ENCODE results near the gene GSE1.

DNA sequence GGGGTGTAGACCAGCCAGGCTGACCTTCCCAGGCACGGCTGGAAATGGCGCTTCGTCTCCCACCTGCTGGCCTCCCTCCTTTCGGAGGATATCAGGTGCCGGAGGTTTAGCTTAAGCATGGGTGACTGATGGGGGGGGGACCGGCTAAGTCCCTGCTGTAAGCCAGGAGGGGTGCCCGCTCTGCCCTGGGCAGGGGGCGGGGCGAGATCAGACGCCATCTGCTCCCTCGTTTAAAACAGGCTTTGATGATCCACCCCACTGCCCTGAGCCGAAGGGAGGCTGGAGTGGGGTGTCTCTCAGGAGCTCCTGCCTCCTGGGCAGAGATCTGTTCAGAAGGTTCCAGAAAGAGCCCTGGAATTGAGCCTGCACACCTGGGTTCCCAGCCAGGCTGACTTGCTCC is 111.8 kb downstream of the GSE1 start:
- TF ChIP-seq, protein P1, sequence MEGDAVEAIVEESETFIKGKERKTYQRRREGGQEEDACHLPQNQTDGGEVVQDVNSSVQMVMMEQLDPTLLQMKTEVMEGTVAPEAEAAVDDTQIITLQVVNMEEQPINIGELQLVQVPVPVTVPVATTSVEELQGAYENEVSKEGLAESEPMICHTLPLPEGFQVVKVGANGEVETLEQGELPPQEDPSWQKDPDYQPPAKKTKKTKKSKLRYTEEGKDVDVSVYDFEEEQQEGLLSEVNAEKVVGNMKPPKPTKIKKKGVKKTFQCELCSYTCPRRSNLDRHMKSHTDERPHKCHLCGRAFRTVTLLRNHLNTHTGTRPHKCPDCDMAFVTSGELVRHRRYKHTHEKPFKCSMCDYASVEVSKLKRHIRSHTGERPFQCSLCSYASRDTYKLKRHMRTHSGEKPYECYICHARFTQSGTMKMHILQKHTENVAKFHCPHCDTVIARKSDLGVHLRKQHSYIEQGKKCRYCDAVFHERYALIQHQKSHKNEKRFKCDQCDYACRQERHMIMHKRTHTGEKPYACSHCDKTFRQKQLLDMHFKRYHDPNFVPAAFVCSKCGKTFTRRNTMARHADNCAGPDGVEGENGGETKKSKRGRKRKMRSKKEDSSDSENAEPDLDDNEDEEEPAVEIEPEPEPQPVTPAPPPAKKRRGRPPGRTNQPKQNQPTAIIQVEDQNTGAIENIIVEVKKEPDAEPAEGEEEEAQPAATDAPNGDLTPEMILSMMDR (IDR thresholded peaks at IDR 0.05): no peak
- no peak for TF ChIP-seq POLR2A (IDR thresholded peaks at IDR 0.05)

Measured in right lobe of liver (tissue), 4 donors.